Measurements from ENCODE around the gene TMEM100. TPM values are rescaled to one million over a fixed set of nuclear protein-coding genes. Genes with fewer than 3 reads are reported as not detected.

TMEM100 gene
- total and polyA plus RNA-seq, 2 experiments from 2014 or later, result 0.10 to 0.73 TPM

GRCh38 chr17:55717432-55717831 is 5.2 kb downstream of the TMEM100 start:
- H3K79me2 ChIP-seq (replicated peaks; ENCODE audit: insufficient read depth), result no peaks in the 10 kb centered on the region
- no peaks in the 10 kb centered on the region for H4K20me1 ChIP-seq (replicated peaks; ENCODE audit: insufficient read depth)
- H3K4me3 ChIP-seq, result no peak overlapping the region
- Mint-ChIP-seq H3K27me3 (ENCODE audit: insufficient read depth, low read depth, poor library complexity) (no peaks in the 10 kb centered on the region), H3K36me3 (ENCODE audit: low read depth) (no peaks in the 10 kb centered on the region), H3K4me3 (no peak overlapping the region), H3K9me3 (no peaks in the 10 kb centered on the region), H3K4me1 (peaks cover 15% of the 10 kb centered on the region), H3K27ac (no peak overlapping the region)
- H3K27me3 ChIP-seq (ENCODE audit: insufficient read depth), result no peaks in the 10 kb centered on the region
- no peaks in the 10 kb centered on the region for H3K9me2 ChIP-seq (ENCODE audit: insufficient read depth)
- ATAC-seq (no peak), DNase-seq (ENCODE audit: low spot score) (no peak)
- H3F3A ChIP-seq (replicated peaks; ENCODE audit: low read depth), result no peaks in the 10 kb centered on the region
- H3K27ac ChIP-seq (ENCODE audit: low read depth), result no peak overlapping the region
- TF ChIP-seq ZNF462 (CRISPR knock-in tag; IDR thresholded peaks at IDR 0.05), result no peak
- no peak for TF ChIP-seq CTCF (conservative IDR thresholded peaks at IDR 0.05; ENCODE audit: low read depth in 2 of 2)
- no peak for TF ChIP-seq NANOG (IDR thresholded peaks at IDR 0.05; ENCODE audit: borderline replicate concordance)
- no peak for TF ChIP-seq STAT1 (IDR thresholded peaks at IDR 0.05; ENCODE audit: unreplicated experiment)
- no peak for TF ChIP-seq EZH2phosphoT487 (IDR thresholded peaks at IDR 0.05; ENCODE audit: unreplicated experiment)
- no peak for TF ChIP-seq ZNF114 (CRISPR knock-in tag; IDR thresholded peaks at IDR 0.05)
- no peak for TF ChIP-seq EZH2 (IDR thresholded peaks at IDR 0.05; ENCODE audit: low read depth, unreplicated experiment)
- no peak for TF ChIP-seq JUNB (IDR thresholded peaks at IDR 0.05; ENCODE audit: unreplicated experiment)
- 0 out of 2 replicates have a peak overlapping the region, but pooled peaks have one; percentile 28 for H2AFZ ChIP-seq
- H3K4me1 ChIP-seq (ENCODE audit: insufficient read depth), result peaks cover 11% of the 10 kb centered on the region; the same call in 1 of the 2 replicates
- no peaks in the 10 kb centered on the region for H3K36me3 ChIP-seq (ENCODE audit: insufficient read depth)
- no peak overlapping the region for H3K4me2 ChIP-seq
